ENCODE measurements around the gene OR11H7. TPM values are rescaled to one million over a fixed set of nuclear protein-coding genes. Genes with fewer than 3 reads are reported as not detected.
A peak's percentile ranks its signal among the peaks of the same experiment; 100 is the strongest.
"Not testable (repeated sequence)": the region's sequence is repeated elsewhere in the genome, so short reads cannot be mapped to it uniquely, and the experiment has no call there.

The OR11H7 gene
- total and polyA plus RNA-seq, 11 donors, result not detected

- Histone ChIP-seq H3K27ac (no peak overlapping the region), H3K4me1 (no peaks in the 10 kb centered on the region), H3K9me3 (peaks cover 0 to 3% (median 0%) of the 10 kb centered on the region in 12 donors), H3K27me3 (no peaks in the 10 kb centered on the region), H3K4me3 (no peak overlapping the region), H3K36me3 (no peaks in the 10 kb centered on the region)
- intact Hi-C loops (cut with DNase I), result no loop called here
- DNase-seq, result no peak
- WGBS, 4 donors, result 29 to 45% (median 37%) methylated on average over 3 of the region's 3 CpGs
- TF ChIP-seq CTCF (IDR thresholded peaks at IDR 0.05) (no peak), POLR2A (IDR thresholded peaks at IDR 0.05) (no peak)
- ATAC-seq, result no peak
Observed at GRCh38 chr14:20262642-20263128, 33.9 kb downstream of the OR11H7 start.

- WGBS, 4 donors, result 93 to 97% (median 94%) methylated on average over 5 of the region's 5 CpGs
- ATAC-seq; H3K9me3 ChIP-seq; DNase-seq; H3K4me3 ChIP-seq; H3K27ac ChIP-seq; intact Hi-C loops (cut with DNase I); H3K36me3 ChIP-seq; H3K4me1 ChIP-seq; H3K27me3 ChIP-seq: not testable (repeated sequence)
Observed at GRCh38 chr14:20264361-20264760, 35.6 kb downstream of the OR11H7 start.

GRCh38 chr14:20274062-20274461 is 45.3 kb downstream of the OR11H7 start:
- intact Hi-C loops (cut with DNase I), result no loop called here
- WGBS, 4 donors, result 96 to 100% (median 99%) methylated on average over 2 of the region's 2 CpGs
- Histone ChIP-seq H3K36me3 (peaks cover 0 to 3% (median 0%) of the 10 kb centered on the region in 9 donors), H3K4me1 (no peaks in the 10 kb centered on the region), H3K4me3 (no peak overlapping the region), H3K9me3 (peaks cover 0 to 35% (median 4%) of the 10 kb centered on the region in 12 donors), H3K27me3 (no peaks in the 10 kb centered on the region), H3K27ac (no peak overlapping the region)
- DNase-seq (no peak), ATAC-seq (no peak)
- TF ChIP-seq CTCF (IDR thresholded peaks at IDR 0.05), result no peak
- TF ChIP-seq POLR2A (IDR thresholded peaks at IDR 0.05), result no peak

GRCh38 chr14:20277409-20277808 is 48.6 kb downstream of the OR11H7 start:
- TF ChIP-seq POLR2A (IDR thresholded peaks at IDR 0.05) (no peak), CTCF (IDR thresholded peaks at IDR 0.05) (no peak)
- Histone ChIP-seq H3K9me3 (peaks cover 0 to 29% (median 4%) of the 10 kb centered on the region in 12 donors), H3K27ac (no peak overlapping the region), H3K27me3 (no peaks in the 10 kb centered on the region), H3K4me3 (no peak overlapping the region), H3K36me3 (peaks cover 0 to 7% (median 0%) of the 10 kb centered on the region in 9 donors), H3K4me1 (no peaks in the 10 kb centered on the region)
- DNase-seq, result no peak
- intact Hi-C loops (cut with DNase I), result no loop called here
- WGBS, 4 donors, result 75 to 99% (median 98%) methylated on average over 2 of the region's 2 CpGs
- no peak for ATAC-seq

GRCh38 chr14:20278414-20278813 is 49.6 kb downstream of the OR11H7 start:
- 22 to 50% (median 41%) methylated on average over 1 of the region's 1 CpG for WGBS, 4 donors

GRCh38 chr14:20280265-20280664 is 51.5 kb downstream of the OR11H7 start:
- ATAC-seq; H3K27ac ChIP-seq; H3K36me3 ChIP-seq; DNase-seq; H3K27me3 ChIP-seq; intact Hi-C loops (cut with DNase I); H3K4me3 ChIP-seq; H3K4me1 ChIP-seq; H3K9me3 ChIP-seq: not testable (repeated sequence)
- 90 to 97% (median 95%) methylated on average over 7 of the region's 7 CpGs for WGBS, 4 donors

More at GRCh38 chr14:20278414-20278813, 49.6 kb downstream of the OR11H7 start:
- Histone ChIP-seq H3K9me3 (peaks cover 0 to 20% (median 4%) of the 10 kb centered on the region in 12 donors), H3K4me3 (no peak overlapping the region), H3K27ac (no peak overlapping the region), H3K36me3 (peaks cover 0 to 7% (median 0%) of the 10 kb centered on the region in 9 donors), H3K27me3 (no peaks in the 10 kb centered on the region), H3K4me1 (no peaks in the 10 kb centered on the region)
- TF ChIP-seq CTCF (IDR thresholded peaks at IDR 0.05) (no peak), POLR2A (IDR thresholded peaks at IDR 0.05) (no peak)
- ATAC-seq (no peak), DNase-seq (peak in 2 of 5 donors; percentile 27 to 34)
- intact Hi-C loops (cut with DNase I), result no loop called here
